ENCODE measurements around the gene IGIP. TPM values are rescaled to one million over a fixed set of nuclear protein-coding genes. Genes with fewer than 3 reads are reported as not detected.

Gene IGIP
- total and polyA plus RNA-seq, 2 of the 8 experiments (the other 6 are each of a cell fraction or from before 2014, with no cell fraction given) = 0.32 to 0.69 TPM

- TF ChIP-seq CHD7 (IDR thresholded peaks at IDR 0.05; ENCODE audit: insufficient replicate concordance, low read length) = no peak
- no peak for TF ChIP-seq CTCF (IDR thresholded peaks at IDR 0.05; ENCODE audit: control extremely low read depth in 1 of 3, insufficient read depth in 1 of 3, low read depth in 1 of 3, low read length in 3 of 3)
- TF ChIP-seq SIN3A (conservative IDR thresholded peaks at IDR 0.05 in 1 of 2, IDR thresholded peaks at IDR 0.05 in 1 of 2; ENCODE audit: low read depth in 1 of 2, low read length in 2 of 2) = peak; percentile 28 to 65; a peak in 1 of 4 replicates
- no peak for TF ChIP-seq KDM4A (IDR thresholded peaks at IDR 0.05; ENCODE audit: low read depth, low read length, severe bottlenecking)
- TF ChIP-seq POLR2A (IDR thresholded peaks at IDR 0.05; ENCODE audit: control extremely low read depth in 1 of 2, low read depth in 2 of 2, low read length in 2 of 2) = peak; percentile 74 to 83; a peak in 2 of 3 replicates
- TF ChIP-seq GTF2F1 (IDR thresholded peaks at IDR 0.05; ENCODE audit: borderline replicate concordance, low read depth, low read length) = no peak
Observed at GRCh38 chr5:140174465-140175366, 49.0 kb downstream of the IGIP start, which contains the start of gene CYSTM1 (continued).

All from H1 (cell line).